ENCODE results near the gene PPM1J. TPM values are rescaled to one million over a fixed set of nuclear protein-coding genes. Genes with fewer than 3 reads are reported as not detected.

PPM1J gene
- total and polyA plus RNA-seq, 2 of the 8 experiments (the other 6 are each of a cell fraction or from before 2014, with no cell fraction given) = 19.4 to 31.6 TPM

DNA sequence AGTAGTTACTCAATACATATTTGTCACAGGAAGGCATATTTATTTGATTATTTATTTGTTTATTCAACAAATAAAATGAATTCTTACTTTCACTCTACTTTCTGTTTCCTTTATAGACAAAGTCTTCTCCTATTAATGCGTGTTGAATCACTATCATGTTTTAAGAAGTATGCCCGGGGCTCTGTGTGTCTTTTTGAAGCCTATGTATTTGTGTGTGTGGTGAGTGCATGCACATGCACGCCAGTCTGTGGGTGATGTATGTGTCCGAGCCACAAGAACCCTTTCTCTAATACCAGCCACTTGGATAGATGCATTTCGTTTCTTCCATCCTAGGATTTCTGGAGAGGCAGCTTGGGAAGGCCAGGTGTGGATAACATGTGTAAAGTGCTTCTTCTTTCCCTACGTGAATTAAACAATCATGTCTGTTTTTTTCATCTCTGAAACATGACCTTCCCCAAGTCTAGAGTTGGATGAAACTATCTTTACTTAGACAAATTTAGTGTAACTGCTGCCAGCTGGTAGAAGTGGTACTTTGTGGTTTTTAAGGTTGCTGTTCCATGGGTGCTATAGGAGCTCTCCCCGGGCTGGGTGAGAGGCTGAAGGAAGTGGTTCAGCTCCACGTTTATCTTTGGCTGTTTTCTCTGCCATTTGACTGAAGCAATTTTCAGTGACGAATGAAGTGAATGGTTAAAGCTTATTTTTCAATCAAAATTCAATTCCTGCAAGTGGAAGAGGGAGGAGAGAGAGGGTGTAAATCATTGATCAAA lies 46.8 kb upstream of the PPM1J start:
- POLR2A ChIA-PET (ENCODE audit: partially characterized antibody) = interaction anchor here (0.9 to 1.5 kb wide), 3 partner anchors 9 to 88 kb away, joined by 3 to 5 read pairs (median 3); no protein-coding TSS in a partner anchor
- H2AK5ac ChIP-seq (ENCODE audit: low read depth, low read length) = no peak overlapping the region
- H3K27me3 ChIP-seq (replicated peaks in 1 of 4; ENCODE audit: control insufficient read depth in 3 of 4, extremely low read depth in 1 of 4, insufficient read depth in 3 of 4, low read length in 3 of 4) = no peaks in the 10 kb centered on the region; a peak in 1 of 7 replicates
- H3K4me3 ChIP-seq (ENCODE audit: extremely low read depth in 1 of 4, insufficient read depth in 2 of 4, low read depth in 3 of 4, low read length in 4 of 4) = no peak overlapping the region
- H2BK120ac ChIP-seq (replicated peaks; ENCODE audit: low read depth, low read length) = no peak overlapping the region
- H3K9me3 ChIP-seq (ENCODE audit: insufficient read depth in 2 of 2, low read depth in 1 of 2, low read length in 1 of 2) = no peaks in the 10 kb centered on the region
- peak; percentile 7 for FAIRE-seq
- no peak overlapping the region for H3K18ac ChIP-seq (ENCODE audit: extremely low read depth, low read length)
- H3K4me2 ChIP-seq (ENCODE audit: insufficient read depth in 1 of 2, low read depth in 2 of 2, low read length in 2 of 2) = no peak overlapping the region
- H2BK12ac ChIP-seq (ENCODE audit: low read depth, low read length) = no peak overlapping the region
- H2BK15ac ChIP-seq (ENCODE audit: low read length) = no peak overlapping the region
- H4K5ac ChIP-seq (ENCODE audit: insufficient read length, low read depth, low read length) = no peak overlapping the region
- H4K8ac ChIP-seq (ENCODE audit: extremely low read depth, insufficient read depth, low read length) = no peak overlapping the region
- CTCF ChIA-PET (ENCODE audit: partially characterized antibody) = interaction anchor here (0.9 to 9.4 kb wide), 8 partner anchors 9 to 92 kb away, joined by 3 to 84 read pairs (median 4); partner anchors contain the start of gene PPM1J
- H3K4me1 ChIP-seq (replicated peaks in 1 of 4; ENCODE audit: control insufficient read depth in 3 of 4, insufficient read depth in 4 of 4, low read length in 3 of 4) = peaks cover 0 to 4% (median 0%) of the 10 kb centered on the region in 4 experiments; a peak in 4 of 7 replicates
- 86% methylated on average over 9 of the region's 9 CpGs; no CpG with 5 or more reads in 1 of the 2 experiments for WGBS, 2 experiments (ENCODE audit: extremely low coverage in 1 of 2, insufficient coverage in 1 of 2, insufficient read length in 1 of 2, insufficient replicate concordance in 2 of 2, low coverage in 1 of 2, low lambda C conversion rate in 2 of 2, missing lambda C conversion rate in 1 of 2)
- no peak overlapping the region for H2BK5ac ChIP-seq (ENCODE audit: low read depth, low read length)
- no peak overlapping the region for H3K23ac ChIP-seq (ENCODE audit: insufficient read length)
- H3K27ac ChIP-seq (ENCODE audit: low read depth, low read length) = no peak overlapping the region
- no peaks in the 10 kb centered on the region for H3K79me2 ChIP-seq (ENCODE audit: control insufficient read depth in 1 of 2, insufficient read depth in 2 of 2, low read length in 2 of 2)
- no peak overlapping the region for H3K14ac ChIP-seq (ENCODE audit: insufficient read length)
- H3K79me1 ChIP-seq (ENCODE audit: low read depth, low read length) = no peaks in the 10 kb centered on the region
- no peak overlapping the region for H2AFZ ChIP-seq (ENCODE audit: low read length)
- H3K23me2 ChIP-seq (ENCODE audit: low read depth, low read length) = no peaks in the 10 kb centered on the region
- H3K56ac ChIP-seq (replicated peaks; ENCODE audit: insufficient read length, low read depth, low read length) = no peak overlapping the region
- no peaks in the 10 kb centered on the region for H4K20me1 ChIP-seq (replicated peaks in 1 of 2; ENCODE audit: control insufficient read depth in 1 of 2, insufficient read depth in 2 of 2, low read length in 2 of 2)
- H4K91ac ChIP-seq (replicated peaks; ENCODE audit: insufficient read length, low read length) = no peak overlapping the region
- H3K9ac ChIP-seq (replicated peaks in 1 of 4; ENCODE audit: extremely low read depth in 1 of 4, low read depth in 3 of 4, low read length in 3 of 4) = no peak overlapping the region; a peak in 1 of 7 replicates
- no peak overlapping the region for H3K4ac ChIP-seq (replicated peaks; ENCODE audit: insufficient read length, low read depth, low read length)
- DNase-seq (ENCODE audit: low read depth in 1 of 2, low spot score in 2 of 2) = no peak
- H2BK20ac ChIP-seq (ENCODE audit: low read length) = no peak overlapping the region
- no peaks in the 10 kb centered on the region for H3K36me3 ChIP-seq (ENCODE audit: control insufficient read depth in 2 of 4, insufficient read depth in 4 of 4, low read length in 3 of 4)
- TF ChIP-seq CREB1 (IDR thresholded peaks at IDR 0.05) (no peak), RNF2 (IDR thresholded peaks at IDR 0.05; ENCODE audit: borderline replicate concordance, low read depth, low read length, missing control alignments, poor library complexity, severe bottlenecking) (no peak), NRF1 (IDR thresholded peaks at IDR 0.05; ENCODE audit: low read depth, low read length) (no peak), SIRT6 (IDR thresholded peaks at IDR 0.05; ENCODE audit: low read length) (no peak), MAFK (IDR thresholded peaks at IDR 0.05; ENCODE audit: low read depth, low read length) (no peak), SP4 (IDR thresholded peaks at IDR 0.05; ENCODE audit: low read length) (no peak), RBBP5 (IDR thresholded peaks at IDR 0.05; ENCODE audit: borderline replicate concordance, low read depth, low read length) (no peak), TEAD4 (IDR thresholded peaks at IDR 0.05; ENCODE audit: low read depth, low read length) (no peak), SIN3A (conservative IDR thresholded peaks at IDR 0.05 in 1 of 2, IDR thresholded peaks at IDR 0.05 in 1 of 2; ENCODE audit: low read depth in 1 of 2, low read length in 2 of 2) (no peak)
- TF ChIP-seq, protein P1, sequence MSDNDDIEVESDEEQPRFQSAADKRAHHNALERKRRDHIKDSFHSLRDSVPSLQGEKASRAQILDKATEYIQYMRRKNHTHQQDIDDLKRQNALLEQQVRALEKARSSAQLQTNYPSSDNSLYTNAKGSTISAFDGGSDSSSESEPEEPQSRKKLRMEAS (IDR thresholded peaks at IDR 0.05) = no peak

All from H1 (cell line).